ENCODE results near the gene GARIN5B. TPM values are rescaled to one million over a fixed set of nuclear protein-coding genes. Genes with fewer than 3 reads are reported as not detected.

Gene GARIN5B
- total and polyA plus RNA-seq, 2 experiments from 2014 or later: not detected

- ATAC-seq (peak; percentile 6), DNase-seq (ENCODE audit: low spot score) (peak; percentile 62)
- peaks cover 12% of the 10 kb centered on the region; the same call in 1 of the 2 replicates for H3K4me1 ChIP-seq (ENCODE audit: insufficient read depth)
- H3K79me2 ChIP-seq (replicated peaks; ENCODE audit: insufficient read depth): no peaks in the 10 kb centered on the region
- no peaks in the 10 kb centered on the region; the same call in 1 of the 2 replicates for H3K36me3 ChIP-seq (ENCODE audit: insufficient read depth)
- no peaks in the 10 kb centered on the region; the same call in 1 of the 2 replicates for H3F3A ChIP-seq (replicated peaks; ENCODE audit: low read depth)
- H3K27ac ChIP-seq (ENCODE audit: low read depth): no peak overlapping the region
- H3K27me3 ChIP-seq (ENCODE audit: insufficient read depth): no peaks in the 10 kb centered on the region
- Mint-ChIP-seq H3K9me3 (peaks cover 2% of the 10 kb centered on the region; the same call in 1 of the 3 replicates), H3K4me3 (peak overlapping the region; percentile 90), H3K4me1 (peaks cover 22% of the 10 kb centered on the region), H3K27ac (peak overlapping the region; percentile 56), H3K36me3 (ENCODE audit: low read depth) (peaks cover 35% of the 10 kb centered on the region), H3K27me3 (ENCODE audit: insufficient read depth, low read depth, poor library complexity) (peaks cover 20% of the 10 kb centered on the region)
- TF ChIP-seq NANOG (IDR thresholded peaks at IDR 0.05; ENCODE audit: borderline replicate concordance): no peak
- peak; percentile 29 to 41 for TF ChIP-seq CTCF (conservative IDR thresholded peaks at IDR 0.05; ENCODE audit: low read depth in 2 of 2)
- no peak for TF ChIP-seq CREB1 (CRISPR knock-in tag; IDR thresholded peaks at IDR 0.05; ENCODE audit: low read depth)
- 0 out of 2 replicates have a peak, but pooled peaks cover 3% of the 10 kb centered on the region for H4K20me1 ChIP-seq (replicated peaks; ENCODE audit: insufficient read depth)
- peak overlapping the region; percentile 96 for H3K4me2 ChIP-seq
- H3K4me3 ChIP-seq: peak overlapping the region; percentile 84
- no peak overlapping the region for H2AFZ ChIP-seq
- no peaks in the 10 kb centered on the region for H3K9me2 ChIP-seq (ENCODE audit: insufficient read depth)
These were observed 22.3 kb downstream of the GARIN5B start for GRCh38 chr19:55340784-55341147.

GRCh38 chr19:55339889-55340783, 22.9 kb downstream of the GARIN5B start:
- peak; percentile 1 for ATAC-seq
- H3K9me3 Mint-ChIP-seq: peaks cover 2% of the 10 kb centered on the region; the same call in 1 of the 3 replicates
- no peaks in the 10 kb centered on the region; the same call in 1 of the 2 replicates for H3F3A ChIP-seq (replicated peaks; ENCODE audit: low read depth)
- TF ChIP-seq, protein P1, sequence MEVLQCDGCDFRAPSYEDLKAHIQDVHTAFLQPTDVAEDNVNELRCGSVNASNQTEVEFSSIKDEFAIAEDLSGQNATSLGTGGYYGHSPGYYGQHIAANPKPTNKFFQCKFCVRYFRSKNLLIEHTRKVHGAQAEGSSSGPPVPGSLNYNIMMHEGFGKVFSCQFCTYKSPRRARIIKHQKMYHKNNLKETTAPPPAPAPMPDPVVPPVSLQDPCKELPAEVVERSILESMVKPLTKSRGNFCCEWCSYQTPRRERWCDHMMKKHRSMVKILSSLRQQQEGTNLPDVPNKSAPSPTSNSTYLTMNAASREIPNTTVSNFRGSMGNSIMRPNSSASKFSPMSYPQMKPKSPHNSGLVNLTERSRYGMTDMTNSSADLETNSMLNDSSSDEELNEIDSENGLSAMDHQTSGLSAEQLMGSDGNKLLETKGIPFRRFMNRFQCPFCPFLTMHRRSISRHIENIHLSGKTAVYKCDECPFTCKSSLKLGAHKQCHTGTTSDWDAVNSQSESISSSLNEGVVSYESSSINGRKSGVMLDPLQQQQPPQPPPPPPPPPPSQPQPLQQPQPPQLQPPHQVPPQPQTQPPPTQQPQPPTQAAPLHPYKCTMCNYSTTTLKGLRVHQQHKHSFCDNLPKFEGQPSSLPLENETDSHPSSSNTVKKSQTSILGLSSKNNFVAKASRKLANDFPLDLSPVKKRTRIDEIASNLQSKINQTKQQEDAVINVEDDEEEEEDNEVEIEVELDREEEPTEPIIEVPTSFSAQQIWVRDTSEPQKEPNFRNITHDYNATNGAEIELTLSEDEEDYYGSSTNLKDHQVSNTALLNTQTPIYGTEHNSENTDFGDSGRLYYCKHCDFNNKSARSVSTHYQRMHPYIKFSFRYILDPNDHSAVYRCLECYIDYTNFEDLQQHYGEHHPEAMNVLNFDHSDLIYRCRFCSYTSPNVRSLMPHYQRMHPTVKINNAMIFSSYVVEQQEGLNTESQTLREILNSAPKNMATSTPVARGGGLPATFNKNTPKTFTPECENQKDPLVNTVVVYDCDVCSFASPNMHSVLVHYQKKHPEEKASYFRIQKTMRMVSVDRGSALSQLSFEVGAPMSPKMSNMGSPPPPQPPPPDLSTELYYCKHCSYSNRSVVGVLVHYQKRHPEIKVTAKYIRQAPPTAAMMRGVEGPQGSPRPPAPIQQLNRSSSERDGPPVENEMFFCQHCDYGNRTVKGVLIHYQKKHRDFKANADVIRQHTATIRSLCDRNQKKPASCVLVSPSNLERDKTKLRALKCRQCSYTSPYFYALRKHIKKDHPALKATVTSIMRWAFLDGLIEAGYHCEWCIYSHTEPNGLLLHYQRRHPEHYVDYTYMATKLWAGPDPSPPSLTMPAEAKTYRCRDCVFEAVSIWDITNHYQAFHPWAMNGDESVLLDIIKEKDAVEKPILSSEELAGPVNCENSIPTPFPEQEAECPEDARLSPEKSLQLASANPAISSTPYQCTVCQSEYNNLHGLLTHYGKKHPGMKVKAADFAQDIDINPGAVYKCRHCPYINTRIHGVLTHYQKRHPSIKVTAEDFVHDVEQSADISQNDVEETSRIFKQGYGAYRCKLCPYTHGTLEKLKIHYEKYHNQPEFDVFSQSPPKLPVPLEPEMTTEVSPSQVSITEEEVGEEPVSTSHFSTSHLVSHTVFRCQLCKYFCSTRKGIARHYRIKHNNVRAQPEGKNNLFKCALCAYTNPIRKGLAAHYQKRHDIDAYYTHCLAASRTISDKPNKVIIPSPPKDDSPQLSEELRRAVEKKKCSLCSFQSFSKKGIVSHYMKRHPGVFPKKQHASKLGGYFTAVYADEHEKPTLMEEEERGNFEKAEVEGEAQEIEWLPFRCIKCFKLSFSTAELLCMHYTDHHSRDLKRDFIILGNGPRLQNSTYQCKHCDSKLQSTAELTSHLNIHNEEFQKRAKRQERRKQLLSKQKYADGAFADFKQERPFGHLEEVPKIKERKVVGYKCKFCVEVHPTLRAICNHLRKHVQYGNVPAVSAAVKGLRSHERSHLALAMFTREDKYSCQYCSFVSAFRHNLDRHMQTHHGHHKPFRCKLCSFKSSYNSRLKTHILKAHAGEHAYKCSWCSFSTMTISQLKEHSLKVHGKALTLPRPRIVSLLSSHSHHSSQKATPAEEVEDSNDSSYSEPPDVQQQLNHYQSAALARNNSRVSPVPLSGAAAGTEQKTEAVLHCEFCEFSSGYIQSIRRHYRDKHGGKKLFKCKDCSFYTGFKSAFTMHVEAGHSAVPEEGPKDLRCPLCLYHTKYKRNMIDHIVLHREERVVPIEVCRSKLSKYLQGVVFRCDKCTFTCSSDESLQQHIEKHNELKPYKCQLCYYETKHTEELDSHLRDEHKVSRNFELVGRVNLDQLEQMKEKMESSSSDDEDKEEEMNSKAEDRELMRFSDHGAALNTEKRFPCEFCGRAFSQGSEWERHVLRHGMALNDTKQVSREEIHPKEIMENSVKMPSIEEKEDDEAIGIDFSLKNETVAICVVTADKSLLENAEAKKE (CRISPR knock-in tag; IDR thresholded peaks at IDR 0.05): no peak
- TF ChIP-seq, protein P2, sequence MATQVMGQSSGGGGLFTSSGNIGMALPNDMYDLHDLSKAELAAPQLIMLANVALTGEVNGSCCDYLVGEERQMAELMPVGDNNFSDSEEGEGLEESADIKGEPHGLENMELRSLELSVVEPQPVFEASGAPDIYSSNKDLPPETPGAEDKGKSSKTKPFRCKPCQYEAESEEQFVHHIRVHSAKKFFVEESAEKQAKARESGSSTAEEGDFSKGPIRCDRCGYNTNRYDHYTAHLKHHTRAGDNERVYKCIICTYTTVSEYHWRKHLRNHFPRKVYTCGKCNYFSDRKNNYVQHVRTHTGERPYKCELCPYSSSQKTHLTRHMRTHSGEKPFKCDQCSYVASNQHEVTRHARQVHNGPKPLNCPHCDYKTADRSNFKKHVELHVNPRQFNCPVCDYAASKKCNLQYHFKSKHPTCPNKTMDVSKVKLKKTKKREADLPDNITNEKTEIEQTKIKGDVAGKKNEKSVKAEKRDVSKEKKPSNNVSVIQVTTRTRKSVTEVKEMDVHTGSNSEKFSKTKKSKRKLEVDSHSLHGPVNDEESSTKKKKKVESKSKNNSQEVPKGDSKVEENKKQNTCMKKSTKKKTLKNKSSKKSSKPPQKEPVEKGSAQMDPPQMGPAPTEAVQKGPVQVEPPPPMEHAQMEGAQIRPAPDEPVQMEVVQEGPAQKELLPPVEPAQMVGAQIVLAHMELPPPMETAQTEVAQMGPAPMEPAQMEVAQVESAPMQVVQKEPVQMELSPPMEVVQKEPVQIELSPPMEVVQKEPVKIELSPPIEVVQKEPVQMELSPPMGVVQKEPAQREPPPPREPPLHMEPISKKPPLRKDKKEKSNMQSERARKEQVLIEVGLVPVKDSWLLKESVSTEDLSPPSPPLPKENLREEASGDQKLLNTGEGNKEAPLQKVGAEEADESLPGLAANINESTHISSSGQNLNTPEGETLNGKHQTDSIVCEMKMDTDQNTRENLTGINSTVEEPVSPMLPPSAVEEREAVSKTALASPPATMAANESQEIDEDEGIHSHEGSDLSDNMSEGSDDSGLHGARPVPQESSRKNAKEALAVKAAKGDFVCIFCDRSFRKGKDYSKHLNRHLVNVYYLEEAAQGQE (IDR thresholded peaks at IDR 0.05; ENCODE audit: unreplicated experiment): no peak
- TF ChIP-seq POLR2AphosphoS5 (IDR thresholded peaks at IDR 0.05; ENCODE audit: low read depth): peak; percentile 75

More at GRCh38 chr19:55339889-55340783, 22.9 kb downstream of the GARIN5B start:
- Histone ChIP-seq H3K27ac (ENCODE audit: low read depth) (0 out of 2 replicates have a peak overlapping the region, but pooled peaks have one; percentile 72), H3K4me1 (ENCODE audit: insufficient read depth) (peaks cover 12% of the 10 kb centered on the region; the same call in 1 of the 2 replicates), H3K27me3 (ENCODE audit: insufficient read depth) (no peaks in the 10 kb centered on the region), H3K9me2 (ENCODE audit: insufficient read depth) (no peaks in the 10 kb centered on the region; the same call in 1 of the 2 replicates), H3K4me3 (peak overlapping the region; percentile 84), H3K36me3 (ENCODE audit: insufficient read depth) (no peaks in the 10 kb centered on the region; the same call in 1 of the 2 replicates), H2AFZ (no peak overlapping the region), H3K79me2 (replicated peaks; ENCODE audit: insufficient read depth) (no peaks in the 10 kb centered on the region), H4K20me1 (replicated peaks; ENCODE audit: insufficient read depth) (0 out of 2 replicates have a peak, but pooled peaks cover 3% of the 10 kb centered on the region), H3K4me2 (peak overlapping the region; percentile 96)
- H3K36me3 Mint-ChIP-seq (ENCODE audit: low read depth): peaks cover 31% of the 10 kb centered on the region
- H3K27ac Mint-ChIP-seq: peak overlapping the region; percentile 99
- peak overlapping the region; percentile 90 for H3K4me3 Mint-ChIP-seq
- no peak for DNase-seq (ENCODE audit: low spot score)
- H3K4me1 Mint-ChIP-seq: peaks cover 17% of the 10 kb centered on the region
- H3K27me3 Mint-ChIP-seq (ENCODE audit: insufficient read depth, low read depth, poor library complexity): peaks cover 17% of the 10 kb centered on the region
